GM21367 (cell line): ENCODE measurements around the gene GALNS.

ENCODE experiments used
- ATAC-seq: cut with Tn5 transposase; IDR thresholded peaks from one replicate; pipeline ENCODE4 v1.9.1; 2021; ENCODE audit not compliant: unreplicated experiment

The GALNS gene

DNA sequence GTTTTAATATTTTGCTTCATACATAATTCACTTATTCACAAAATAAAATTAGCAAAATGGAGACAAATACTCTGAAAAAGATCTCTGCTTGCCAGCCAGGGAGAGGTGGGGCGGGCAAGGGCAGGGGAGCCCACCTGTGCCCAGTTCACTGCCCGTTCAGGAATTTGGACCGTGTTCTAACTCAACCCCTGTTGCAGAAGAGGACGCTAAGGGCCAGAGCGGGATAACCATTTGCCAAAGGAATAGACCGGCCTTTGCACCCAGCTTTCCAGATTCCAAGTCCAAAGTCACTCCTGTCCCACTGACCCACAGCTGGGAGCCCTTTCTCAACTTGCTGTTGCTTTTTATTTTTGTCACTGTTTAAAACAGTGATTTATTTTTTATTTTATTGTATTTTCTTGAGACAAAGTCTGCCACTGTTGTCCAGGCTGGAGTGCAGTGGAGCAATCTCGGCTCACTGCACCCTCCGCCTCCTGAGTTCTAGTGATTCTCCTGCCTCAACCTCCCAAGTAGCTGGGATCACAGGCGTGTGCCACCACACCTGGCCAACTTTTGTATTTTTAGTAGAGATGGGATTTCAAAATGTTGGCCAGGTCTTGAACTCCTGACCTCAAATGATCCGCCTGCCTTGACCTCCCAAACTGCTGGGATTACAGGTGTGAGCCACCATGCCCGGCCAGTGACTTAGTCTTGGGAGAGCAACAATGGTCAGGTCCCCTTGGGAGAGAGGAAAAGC is 69.0 kb downstream of the GALNS start:
- ATAC-seq: no peak

DNA sequence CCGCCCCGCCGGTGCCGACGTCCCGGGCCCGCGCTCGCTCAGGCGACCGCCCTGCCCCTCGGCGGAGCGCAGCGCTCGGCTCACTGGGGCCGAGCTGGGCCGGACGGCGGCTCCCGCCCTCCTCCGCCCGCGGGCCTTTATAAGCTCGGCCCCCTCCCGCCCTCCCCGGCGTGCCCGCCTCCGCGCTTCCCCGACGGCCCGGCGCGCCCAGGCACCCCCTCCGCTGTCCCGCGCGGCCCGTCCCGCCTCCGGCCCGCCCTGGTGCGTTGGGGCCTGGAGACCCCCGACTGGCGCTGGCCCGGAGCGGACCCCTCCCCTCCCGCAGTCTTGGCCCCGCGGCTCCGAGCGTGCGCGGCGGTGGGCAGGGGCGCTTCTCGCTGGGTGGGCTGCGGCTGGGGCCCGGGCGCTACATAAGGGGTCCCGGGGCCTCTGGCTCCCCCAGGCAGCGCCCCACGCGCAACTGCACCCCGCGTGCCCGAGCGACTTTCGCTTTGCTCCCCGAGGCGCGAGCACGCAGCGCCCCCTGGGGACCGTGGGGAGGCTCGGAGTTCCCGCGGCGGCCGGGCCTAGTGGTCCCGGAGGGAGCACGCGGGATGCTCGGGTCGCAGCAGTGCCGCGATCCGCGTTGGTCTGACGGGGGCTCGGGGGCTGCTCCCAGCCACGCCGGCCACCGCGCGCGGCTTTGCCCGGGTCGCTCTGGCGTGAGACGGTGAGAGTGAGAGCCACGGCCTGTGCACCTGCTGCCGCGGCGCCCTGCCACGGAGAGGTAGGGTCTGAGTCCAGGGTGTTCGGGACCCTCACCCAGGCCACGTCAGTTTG is 71.4 kb downstream of the GALNS start, which contains the start of gene PIEZO1:
PIEZO1 (minus strand) TSS at position 115 of the 819 bp plus-strand sequence. CDS start 256 bp downstream, outside the sequence.
- no peak for ATAC-seq

DNA sequence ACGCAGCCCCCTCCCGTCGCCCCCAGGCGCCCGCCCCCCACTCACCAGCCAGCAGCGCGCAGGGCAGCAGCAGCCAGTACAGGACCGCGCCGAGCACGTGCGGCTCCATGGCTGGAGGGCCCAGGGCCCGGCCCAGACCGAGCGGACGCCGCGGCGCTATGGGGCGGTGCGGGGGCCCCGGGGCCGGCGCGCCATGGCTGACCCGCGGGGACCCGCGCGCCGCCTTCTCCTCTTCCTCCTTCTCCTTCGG is 72.0 kb downstream of the GALNS start:
- ATAC-seq: no peak

DNA sequence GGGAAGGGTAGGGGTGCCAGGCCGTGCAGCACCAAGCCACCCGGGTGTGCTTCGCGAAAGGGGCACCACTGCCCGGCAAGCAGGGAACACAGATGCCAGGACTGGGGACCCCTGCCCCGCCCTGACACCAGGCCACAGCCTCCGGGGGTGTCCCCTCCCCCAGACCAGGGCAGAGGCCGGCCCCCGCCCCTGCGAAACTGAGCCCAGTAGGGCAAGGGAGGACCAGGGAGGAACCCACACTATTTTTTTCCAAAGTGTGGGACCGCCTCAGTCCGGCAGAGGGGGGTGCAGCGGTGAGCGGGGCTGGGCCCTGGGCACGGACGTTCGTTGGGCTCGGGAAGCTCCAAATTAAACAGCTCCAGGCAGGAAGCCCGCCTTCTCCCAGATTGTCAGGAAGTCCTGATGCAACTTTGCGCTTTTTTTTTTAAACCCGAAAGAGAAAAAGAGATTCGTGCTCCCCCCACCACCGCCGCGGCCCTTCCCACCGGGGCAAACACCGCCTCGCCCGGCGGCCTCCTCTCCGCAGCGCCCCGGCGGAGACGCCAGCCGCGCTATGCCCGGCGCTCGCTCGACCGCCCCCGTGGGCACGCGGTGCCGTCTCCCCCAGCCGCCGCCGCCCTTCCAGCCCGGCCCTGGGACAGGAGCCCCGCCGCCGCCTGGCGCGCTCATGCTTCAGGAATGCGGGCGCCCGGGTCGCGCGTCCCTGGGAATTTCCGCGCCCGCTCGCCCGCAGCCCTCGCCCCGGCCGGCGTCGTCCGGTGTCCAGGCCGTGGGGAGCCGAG is 72.5 kb downstream of the GALNS start:
- ATAC-seq: no peak

DNA sequence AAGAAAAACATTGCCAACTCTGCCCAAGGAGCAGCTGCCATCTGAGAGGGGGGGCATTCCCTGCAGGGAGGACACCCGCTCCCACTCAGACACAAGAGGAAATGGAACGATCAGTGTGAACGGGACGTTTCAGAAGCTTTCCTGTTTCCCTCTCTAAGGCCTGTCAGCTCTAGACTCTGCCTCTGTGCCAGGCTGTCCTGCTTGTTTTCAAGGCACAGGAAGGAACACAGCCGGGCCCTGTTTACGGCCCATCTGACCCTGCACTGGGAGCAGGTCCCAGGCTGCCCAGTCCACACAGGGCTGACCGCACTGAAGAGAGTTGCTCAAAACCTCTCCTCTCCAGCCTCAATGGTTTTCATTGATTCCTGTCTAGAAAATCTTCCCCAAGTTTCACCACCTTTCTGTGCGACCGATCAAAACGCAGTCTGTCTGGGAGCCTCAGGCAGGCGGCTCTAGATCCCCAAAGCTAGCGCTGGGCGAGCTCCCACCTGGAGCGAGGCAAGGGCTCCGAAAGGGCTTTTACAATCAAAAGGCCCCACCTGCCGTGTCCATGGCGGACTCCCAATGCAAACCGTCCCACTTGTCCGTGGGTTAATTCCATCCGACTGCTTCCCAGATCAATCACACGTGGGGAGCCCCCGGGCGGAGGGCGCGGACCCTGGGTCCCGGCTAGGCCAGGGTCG is 73.2 kb downstream of the GALNS start:
- ATAC-seq: no peak

DNA sequence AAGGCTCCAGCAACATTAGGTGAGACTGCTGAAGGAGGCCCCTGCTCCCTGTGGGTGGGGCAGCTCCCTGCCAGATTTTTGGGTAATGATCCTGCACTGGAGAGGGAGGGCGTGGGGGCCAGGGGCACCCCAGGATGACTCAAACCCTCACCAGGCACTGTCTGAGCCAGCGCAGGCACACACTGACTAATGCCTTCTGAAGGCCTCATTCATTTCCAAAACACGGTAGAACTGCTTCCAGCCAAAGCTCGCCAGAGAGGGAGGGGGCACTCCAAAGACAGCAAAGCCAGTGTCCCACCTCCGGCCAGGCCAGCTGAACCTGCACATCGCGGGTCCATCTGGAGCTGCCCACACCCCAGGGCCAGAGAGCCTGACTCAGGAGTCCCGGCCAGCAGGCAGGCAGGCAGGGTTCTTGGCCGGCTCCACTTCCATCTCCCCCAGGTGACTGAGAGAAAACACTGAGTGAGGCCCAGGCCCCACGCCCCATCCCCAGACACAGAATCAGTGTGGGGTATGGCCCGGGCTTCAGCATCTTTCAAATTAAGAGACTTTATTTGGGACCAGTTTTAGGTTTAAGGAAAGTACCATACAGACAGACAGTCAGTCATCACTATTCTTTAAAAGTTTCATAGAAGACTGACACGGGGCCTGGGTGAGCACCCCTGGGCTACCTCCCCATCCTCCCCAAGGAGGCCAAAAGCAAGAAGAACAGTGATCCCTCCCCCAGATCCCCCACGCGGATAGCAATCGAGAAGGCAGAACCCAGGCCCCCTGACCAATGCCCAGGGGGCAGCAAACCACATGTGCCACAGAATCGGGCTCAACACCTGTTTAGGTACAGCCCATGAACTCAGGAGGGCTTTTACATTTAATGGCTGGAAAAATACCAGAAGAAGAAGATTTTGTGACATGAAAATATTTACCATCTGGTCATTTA is 74.0 kb downstream of the GALNS start:
- no peak for ATAC-seq

DNA sequence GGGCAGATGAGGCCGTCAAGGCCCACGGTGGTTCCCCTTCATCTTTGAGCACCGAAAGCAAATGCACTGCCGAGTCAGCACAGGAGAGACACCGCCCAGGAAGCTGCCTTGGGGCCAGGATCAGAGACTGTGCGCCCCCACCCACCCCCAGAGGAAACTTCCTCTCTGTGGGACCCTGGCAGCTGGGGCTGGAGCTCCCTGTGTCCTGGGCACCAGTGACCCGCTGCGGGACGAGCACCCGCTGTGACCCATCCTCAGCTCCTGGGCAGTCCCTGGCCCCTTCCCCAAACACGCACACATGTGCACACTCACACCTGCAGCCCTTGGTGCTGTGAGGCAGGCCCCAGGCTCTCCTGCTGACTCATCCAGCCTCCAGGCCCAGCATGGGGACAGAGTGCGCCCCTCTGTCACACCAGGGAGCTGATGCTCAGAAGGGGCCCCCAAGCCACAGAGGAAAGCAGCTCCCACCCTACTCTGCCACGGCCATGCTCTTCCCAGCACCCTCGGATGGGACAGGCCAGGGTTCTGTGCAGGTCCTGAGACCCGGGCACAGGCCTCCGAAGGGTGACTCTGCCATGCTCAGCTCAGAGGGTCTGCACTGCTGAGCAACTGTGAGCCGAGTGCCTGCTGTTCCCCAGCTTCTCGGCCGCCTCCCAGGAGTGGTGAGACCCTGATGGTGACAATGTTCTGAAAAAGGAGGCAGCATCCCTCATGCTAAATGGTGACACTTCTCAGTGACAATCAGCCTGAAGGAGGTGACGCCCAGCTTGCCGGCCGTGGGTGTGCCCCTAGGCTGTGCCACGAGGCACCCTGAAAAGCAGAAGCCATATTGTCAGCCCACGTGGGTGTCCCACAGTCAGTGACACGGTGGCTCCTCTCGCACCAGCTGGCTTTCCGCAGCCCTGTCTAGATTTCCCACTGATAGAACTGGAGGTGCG is 75.3 kb downstream of the GALNS start:
- ATAC-seq: no peak

DNA sequence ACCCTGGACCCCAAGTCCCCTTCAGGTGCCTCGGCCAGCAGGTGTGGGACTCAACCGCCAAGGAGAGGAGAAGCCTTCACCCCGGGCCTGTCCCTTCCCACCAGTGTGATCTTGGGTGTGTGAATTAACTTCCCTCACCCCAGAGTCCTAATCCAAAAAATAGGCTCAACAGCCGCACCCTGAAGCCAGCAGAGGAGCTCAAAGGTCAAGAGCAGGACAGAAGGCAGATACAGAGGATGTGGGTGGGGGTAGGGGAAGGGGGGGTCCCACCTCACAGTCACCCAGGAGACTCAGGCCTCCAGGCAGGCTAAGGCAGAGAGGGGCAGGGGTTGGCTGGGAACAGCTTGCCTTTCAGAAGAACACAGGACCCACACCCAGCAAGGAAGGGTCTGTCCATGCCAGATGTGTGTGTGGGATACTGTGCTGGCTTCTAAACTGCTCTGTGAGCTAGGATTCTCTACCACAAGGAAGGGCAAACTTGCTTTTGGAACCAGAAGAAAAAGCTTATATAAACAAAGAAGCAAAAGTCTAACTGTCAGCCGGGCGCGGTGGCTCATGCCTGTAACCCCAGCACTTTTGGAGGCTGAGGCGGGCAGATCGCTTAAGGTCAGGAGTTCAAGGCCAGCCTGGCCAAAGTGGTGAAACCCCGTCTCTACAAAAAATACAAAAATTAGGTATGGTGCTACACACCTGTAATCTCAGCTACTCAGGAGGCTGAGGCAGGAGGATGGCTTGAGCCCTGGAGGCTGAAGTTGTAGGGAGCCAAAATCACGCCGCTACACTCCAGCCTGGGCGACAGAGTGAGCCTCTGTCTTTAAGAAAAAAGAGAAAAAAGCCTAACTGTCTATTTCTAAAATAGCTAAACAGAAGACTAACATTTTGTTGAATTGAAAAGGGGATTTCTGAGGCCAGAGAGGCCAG is 76.3 kb downstream of the GALNS start:
- no peak for ATAC-seq

DNA sequence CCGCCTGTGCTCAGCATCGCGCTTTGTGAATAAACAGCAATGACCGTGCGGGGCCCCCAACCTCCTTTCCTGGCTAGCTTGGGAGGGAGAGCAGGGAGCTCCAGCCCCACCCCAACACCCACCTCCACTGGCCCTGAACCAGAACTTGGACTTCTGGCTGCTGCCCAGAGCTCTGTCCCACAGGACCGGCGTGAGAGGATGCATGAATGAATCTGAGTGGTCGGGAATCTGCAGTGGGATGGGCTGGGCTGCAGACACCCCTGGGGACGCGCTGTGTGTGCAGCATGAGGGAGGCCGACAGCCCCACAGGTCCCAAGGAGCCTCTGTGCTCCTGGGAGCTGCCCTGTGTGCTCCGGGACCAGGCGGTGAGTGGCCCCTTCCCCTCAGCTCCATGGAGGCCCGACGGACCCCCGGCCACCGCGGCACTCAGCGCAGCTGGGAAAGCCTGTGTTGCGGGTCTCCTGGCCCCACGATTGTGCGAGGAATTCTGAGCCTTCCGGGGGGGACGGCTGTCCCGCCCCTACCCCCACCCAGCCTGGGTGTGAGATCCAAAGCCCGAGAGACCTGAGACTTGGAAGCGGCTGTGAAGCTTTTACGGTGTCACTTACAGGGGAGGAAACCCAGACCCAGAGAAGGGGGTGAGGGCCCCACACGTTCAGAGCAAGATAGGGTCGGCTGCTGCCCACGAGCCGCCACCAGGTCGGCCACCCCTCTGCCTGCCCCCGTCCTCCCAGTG is 77.2 kb downstream of the GALNS start:
- ATAC-seq: no peak

DNA sequence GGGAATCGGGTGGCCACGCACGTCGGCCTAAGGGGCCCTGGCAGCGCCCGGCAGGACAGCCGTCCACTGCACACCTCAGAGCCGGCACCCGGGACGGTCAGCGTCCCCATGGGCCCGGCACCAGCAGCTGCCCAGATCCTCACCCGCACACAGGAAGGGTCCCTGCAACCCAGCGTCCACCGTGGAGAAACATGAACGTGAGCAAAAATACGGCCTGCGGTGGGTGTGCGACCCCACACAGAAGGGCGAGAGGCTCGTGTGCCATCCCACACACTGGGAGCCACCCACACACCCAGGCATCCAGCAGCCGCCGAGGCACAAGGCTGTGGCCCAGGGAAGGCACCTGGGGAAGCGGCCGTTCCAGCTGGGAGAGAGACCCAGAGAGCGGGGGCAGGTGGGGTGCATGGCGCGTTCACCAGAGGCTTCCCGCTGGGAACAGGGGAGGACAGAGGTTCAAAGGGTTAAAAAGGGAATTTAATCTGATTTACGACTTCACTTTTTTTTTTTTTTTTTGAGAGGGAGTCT is 78.1 kb downstream of the GALNS start:
- ATAC-seq: no peak

DNA sequence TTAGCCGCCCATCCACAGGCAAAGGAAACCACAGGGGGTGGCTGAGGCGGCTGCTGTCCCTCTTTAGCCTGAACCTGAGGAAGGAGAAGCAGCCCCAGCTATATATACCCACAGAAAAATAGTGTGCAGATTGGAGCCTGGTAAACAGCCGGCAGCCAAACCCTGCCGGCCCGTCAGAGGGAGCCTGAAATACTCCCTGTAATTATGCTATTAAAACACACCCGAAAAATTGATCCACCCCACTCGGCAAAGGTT is 78.5 kb downstream of the GALNS start:
- ATAC-seq: no peak

DNA sequence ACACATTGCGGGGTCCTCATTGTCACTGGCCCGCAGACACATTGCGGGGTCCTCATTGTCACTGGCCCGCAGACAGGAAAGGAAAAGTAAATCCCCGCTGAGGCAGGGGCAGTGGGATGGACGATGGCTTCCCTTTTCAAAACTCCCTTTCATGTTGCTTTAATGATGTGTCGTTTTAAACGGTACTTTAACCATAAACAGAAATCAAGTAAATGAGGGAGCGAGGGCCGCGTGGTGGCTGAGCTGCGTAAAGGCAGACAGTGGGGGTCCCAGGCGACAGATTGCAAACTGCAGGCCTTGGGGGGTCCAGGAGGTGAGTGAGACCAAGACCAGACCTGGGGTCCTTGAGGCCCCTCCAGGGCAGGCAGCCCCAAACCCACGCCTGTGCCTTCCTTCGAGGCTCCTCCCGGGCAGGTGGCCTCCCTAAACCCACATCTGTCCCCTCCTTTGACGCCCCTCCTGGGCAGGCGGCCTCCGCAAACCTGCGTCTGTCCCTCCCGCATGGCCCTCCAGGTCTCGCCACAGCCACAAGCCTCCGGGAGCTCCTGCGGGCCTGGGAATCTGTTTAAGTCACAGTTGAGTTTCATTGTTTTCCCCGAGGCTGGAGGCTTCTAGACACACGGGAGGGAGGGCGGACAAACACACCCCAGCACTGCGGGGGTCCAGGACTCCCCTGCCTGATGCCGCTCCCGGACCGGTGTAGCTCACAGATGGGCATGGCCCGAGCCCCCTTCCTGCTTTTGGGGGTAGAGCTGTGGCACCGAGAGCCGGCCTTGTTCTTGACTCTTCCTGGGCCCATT is 79.1 kb downstream of the GALNS start:
- ATAC-seq: no peak

DNA sequence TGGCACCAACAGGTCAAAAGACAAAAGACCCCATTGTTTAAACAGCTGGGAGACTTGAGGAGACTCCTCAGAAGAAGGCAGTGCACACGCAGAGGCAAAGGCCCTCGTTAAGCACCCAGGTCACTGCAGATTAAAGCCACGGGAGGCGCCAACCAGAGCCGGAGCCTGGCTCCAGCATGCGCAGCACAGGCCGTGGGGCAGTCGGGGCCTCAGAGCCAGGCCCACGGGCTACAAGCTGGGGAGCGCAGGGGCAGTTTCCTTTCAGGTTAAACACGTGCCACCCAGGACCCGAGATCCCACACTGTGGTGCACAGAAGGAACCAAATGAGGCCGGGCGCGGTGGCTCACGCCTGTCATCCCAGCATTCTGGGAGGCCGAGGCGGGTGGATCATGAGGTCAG is 80.9 kb downstream of the GALNS start:
- no peak for ATAC-seq

DNA sequence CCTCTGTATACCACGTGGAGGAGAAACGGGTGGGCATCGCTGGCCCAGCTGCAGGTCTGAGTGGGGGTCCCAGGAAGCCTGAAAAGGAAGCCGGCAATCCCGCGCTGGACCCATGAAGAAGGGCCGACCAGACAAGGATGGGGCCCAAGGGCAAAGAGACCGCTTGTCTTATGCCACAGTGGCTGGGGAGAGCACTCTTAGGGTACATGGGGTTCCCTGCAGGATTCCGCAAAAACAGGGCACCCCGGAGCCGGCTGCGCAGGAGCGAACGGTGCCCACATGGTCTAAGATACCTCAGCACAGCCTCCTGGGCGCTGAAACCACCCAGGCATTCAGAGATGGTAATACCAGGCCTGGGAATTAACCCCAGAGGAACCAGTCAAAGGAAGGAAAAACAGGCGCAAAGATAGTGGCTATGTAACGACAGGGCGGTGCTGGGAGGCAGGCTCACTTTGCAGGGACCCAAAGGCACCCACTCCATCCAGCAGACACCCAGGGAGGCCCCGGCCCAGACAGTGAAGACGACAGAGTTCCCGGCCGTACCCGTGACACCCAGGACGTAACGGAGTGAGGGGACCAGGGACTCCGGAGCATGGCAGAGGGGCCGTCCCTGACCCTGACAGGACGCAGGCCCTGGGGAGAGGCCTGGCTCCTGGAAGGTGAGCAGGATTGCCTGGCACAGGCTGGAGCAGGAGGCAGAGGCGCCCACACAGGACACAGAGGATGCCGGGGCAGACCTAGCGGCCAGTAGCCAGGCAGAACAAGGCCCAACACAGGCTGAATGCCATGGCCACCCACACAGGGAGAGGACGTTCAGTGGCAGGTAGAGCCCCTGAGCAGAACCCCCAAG is 82.0 kb downstream of the GALNS start:
- no peak for ATAC-seq

DNA sequence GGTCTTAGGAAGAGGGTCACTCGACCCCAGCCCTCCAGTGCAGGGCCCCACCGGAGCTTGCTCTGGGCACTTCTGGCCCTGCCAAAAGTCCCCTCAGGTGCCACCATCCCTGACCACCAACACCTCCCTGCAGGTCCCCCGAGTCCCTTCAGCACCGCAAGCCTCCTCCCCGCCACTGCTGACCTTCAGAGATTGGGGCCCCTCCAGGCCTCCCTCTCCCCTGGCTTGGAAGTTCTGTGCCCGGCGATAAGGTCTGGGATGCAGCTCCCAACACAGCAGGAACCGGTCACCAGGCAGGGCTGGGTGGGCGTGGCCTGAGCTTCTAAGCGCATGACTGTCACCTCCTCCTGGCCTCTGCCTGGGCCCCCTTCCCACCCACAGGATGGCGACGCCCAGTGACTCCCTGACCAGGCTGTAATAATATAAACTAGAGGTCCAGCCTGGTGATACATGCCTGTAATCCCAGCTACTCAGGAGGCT is 82.9 kb downstream of the GALNS start:
- ATAC-seq: no peak
